CD4-positive, alpha-beta memory T cell (primary cell): ENCODE results near the gene GFRA3. TPM values are rescaled to one million over a fixed set of nuclear protein-coding genes. Genes with fewer than 3 reads are reported as not detected.

Experiments
- CTCF ChIA-PET: fragments of 350-600 bp; sonication (Branson Sonifier 250); formaldehyde crosslinking; loops from one replicate; lab custom pipeline; 2021; ENCODE audit warnings: inconsistent platforms; ENCODE audit not compliant: partially characterized antibody; lab: Charles Lee
- POLR2A ChIA-PET: fragments of 350-600 bp; sonication (Branson Sonifier 250); formaldehyde crosslinking; loops from one replicate; lab custom pipeline; 2021; ENCODE audit not compliant: partially characterized antibody; lab: Charles Lee
- DNase-seq, 5 donors: peaks; one replicate each; pipeline versions ENCODE4 v3.0.0 to v3.0.0-alpha.2; 2020 to 2022; ENCODE audit warnings: mixed read lengths in 1 of 5
- H3K27ac ChIP-seq: one replicate; pipeline ENCODE4 v1.7.0; 2013; ENCODE audit warnings: low read depth, low read length
- H3K27me3 ChIP-seq: 2 replicates; pipeline ENCODE4 v1.7.0; 2013; ENCODE audit warnings: mild to moderate bottlenecking, low read length, moderate library complexity; ENCODE audit not compliant: insufficient read depth
- H3K36me3 ChIP-seq: 2 replicates; pipeline ENCODE4 v1.7.0; 2013; ENCODE audit warnings: mild to moderate bottlenecking, low read length, moderate library complexity; ENCODE audit not compliant: insufficient read depth
- H3K4me1 ChIP-seq: 2 replicates; pipeline ENCODE4 v1.7.0; 2013; ENCODE audit warnings: mild to moderate bottlenecking, low read length, moderate library complexity; ENCODE audit not compliant: insufficient read depth
- H3K4me3 ChIP-seq, 2 donors: one replicate each; pipeline ENCODE4 v1.7.0; 2013; ENCODE audit warnings: low read length in 2 of 2, mild to moderate bottlenecking in 1 of 2
- H3K9me3 ChIP-seq, 2 donors: one replicate each; pipeline ENCODE4 v1.7.0; 2013; ENCODE audit warnings: low read length in 2 of 2, control low read depth in 1 of 2; ENCODE audit not compliant: control insufficient read depth in 1 of 2
- H3K27ac Mint-ChIP-seq, 7 donors: one replicate each; pipeline ENCODE4 v1.8.0; 2020 to 2021; ENCODE audit warnings: mixed read lengths in 7 of 7, mild to moderate bottlenecking in 6 of 7, inconsistent platforms in 3 of 7, moderate library complexity in 3 of 7
- H3K27me3 Mint-ChIP-seq, 2 donors: one replicate each; pipeline ENCODE4 v1.8.0; 2020 to 2021; ENCODE audit warnings: mixed read lengths in 2 of 2
- H3K36me3 Mint-ChIP-seq, 2 donors: one replicate each; pipeline ENCODE4 v1.8.0; 2020 to 2021; ENCODE audit warnings: mixed read lengths in 2 of 2, inconsistent platforms in 1 of 2, mild to moderate bottlenecking in 1 of 2
- H3K4me1 Mint-ChIP-seq, 4 donors: one replicate each; pipeline ENCODE4 v1.8.0; 2020 to 2021; ENCODE audit warnings: mixed read lengths in 4 of 4, mild to moderate bottlenecking in 1 of 4
- H3K4me3 Mint-ChIP-seq, 8 donors: one replicate each; pipeline ENCODE4 v1.8.0; 2020 to 2021; ENCODE audit warnings: mixed read lengths in 8 of 8, mild to moderate bottlenecking in 7 of 8, moderate library complexity in 6 of 8, inconsistent platforms in 3 of 8
- H3K9me3 Mint-ChIP-seq, 8 donors: one replicate each; pipeline ENCODE4 v1.8.0; 2020 to 2021; ENCODE audit warnings: mixed read lengths in 8 of 8, mild to moderate bottlenecking in 5 of 8, inconsistent platforms in 3 of 8, moderate library complexity in 1 of 8
- intact Hi-C: fragments of 100-400 bp; cut with micrococcal nuclease; formaldehyde crosslinking; loops from one replicate; pipeline ENCODE4 v1.15.1; 2023
- polyA plus RNA-seq, 2 donors: library from polyadenylated mRNA; unstranded; fragments of 300-500 nt; fragmentation: Illumina TruSeq; gene quantifications; one replicate each; pipeline ENCODE4 v1.2.3, GENCODE V29; 2021
- total RNA-seq, 2 experiments: library from RNA; stranded (reverse); gene quantifications; one replicate each; pipeline ENCODE4 v1.2.3, GENCODE V29; 2021

The GFRA3 gene
- total and polyA plus RNA-seq, 4 experiments from 2014 or later: not detected

- peak overlapping the region in 1 of 7 donors; percentile 55 for H3K27ac Mint-ChIP-seq
- Histone ChIP-seq H3K4me3 (no peak overlapping the region), H3K27ac (no peak overlapping the region), H3K9me3 (no peaks in the 10 kb centered on the region), H3K4me1 (no peaks in the 10 kb centered on the region), H3K27me3 (no peaks in the 10 kb centered on the region), H3K36me3 (no peaks in the 10 kb centered on the region)
- ChIA-PET CTCF (no interaction called here), POLR2A (no interaction called here)
- DNase-seq: no peak
- H3K4me3 Mint-ChIP-seq: no peak overlapping the region
- H3K27me3 Mint-ChIP-seq: peaks cover 21 to 24% of the 10 kb centered on the region in 2 donors
- no peaks in the 10 kb centered on the region for H3K9me3 Mint-ChIP-seq
- no peaks in the 10 kb centered on the region for H3K4me1 Mint-ChIP-seq
- intact Hi-C loops: loop anchor here (5.0 kb wide), 1 partner anchor 63 kb away; no protein-coding TSS in a partner anchor
- no peaks in the 10 kb centered on the region for H3K36me3 Mint-ChIP-seq
Measured at GRCh38 chr5:138234651-138235050, 39.8 kb downstream of the GFRA3 start.

DNA sequence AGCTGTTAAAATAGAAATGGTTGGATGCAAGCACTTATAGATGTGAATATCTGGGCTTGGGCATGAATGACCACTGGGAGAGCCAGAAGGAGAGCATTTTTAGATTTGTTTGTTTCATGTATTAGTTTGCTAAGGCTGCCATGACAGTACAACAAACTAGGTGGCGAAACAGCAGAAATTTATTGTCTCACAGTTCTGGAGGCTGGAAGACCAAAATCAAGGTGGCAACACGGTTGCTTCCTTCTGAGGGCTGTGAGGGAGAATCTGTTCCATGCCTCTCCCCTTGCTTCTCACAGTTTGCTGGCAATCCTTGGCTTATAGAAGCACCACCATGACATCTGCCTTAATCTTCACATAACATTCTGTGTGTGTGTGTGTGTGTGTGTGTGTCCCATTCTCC lies 41.1 kb downstream of the GFRA3 start:
- no peaks in the 10 kb centered on the region for H3K27me3 ChIP-seq
- Mint-ChIP-seq H3K4me1 (no peaks in the 10 kb centered on the region), H3K27me3 (peaks cover 14 to 18% of the 10 kb centered on the region in 2 donors), H3K36me3 (no peaks in the 10 kb centered on the region), H3K27ac (no peak overlapping the region), H3K4me3 (no peak overlapping the region), H3K9me3 (peaks cover 0 to 2% (median 0%) of the 10 kb centered on the region in 8 donors)
- intact Hi-C loops: loop anchor here (5.0 kb wide), 1 partner anchor 64 kb away; no protein-coding TSS in a partner anchor
- no peaks in the 10 kb centered on the region for H3K9me3 ChIP-seq
- POLR2A ChIA-PET: no interaction called here
- no peak for DNase-seq
- no peak overlapping the region for H3K27ac ChIP-seq
- no peak overlapping the region for H3K4me3 ChIP-seq
- H3K36me3 ChIP-seq: no peaks in the 10 kb centered on the region
- CTCF ChIA-PET: no interaction called here
- no peaks in the 10 kb centered on the region for H3K4me1 ChIP-seq

DNA sequence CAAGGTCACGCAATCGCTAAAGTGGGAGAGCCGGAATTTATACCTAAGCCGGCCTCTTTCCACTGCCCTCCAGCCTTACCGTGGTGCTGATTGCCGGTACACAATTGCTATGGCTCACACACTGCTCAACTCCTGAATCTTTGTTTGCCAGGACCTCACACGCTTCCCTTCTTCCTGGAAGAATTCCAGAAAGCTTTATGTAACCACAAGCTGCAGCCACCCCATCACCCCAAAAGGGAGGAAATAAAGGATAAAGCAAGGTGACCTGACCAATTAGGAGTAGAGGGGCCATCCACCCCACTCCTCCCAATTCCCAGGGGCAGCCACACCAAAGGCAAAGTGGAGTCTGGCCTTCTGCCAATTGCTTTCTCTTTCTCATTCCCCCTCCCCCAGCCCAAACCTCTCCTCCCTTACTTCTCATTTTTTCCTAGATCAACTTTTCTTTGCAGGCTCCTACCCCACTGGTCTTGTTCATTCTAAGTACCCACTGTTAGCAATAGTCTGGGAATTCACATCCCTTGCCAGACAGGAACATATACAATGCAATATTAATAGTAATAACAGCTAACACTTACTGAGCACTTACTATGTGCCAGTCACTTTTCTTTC lies 43.3 kb downstream of the GFRA3 start:
- no peaks in the 10 kb centered on the region for H3K4me1 Mint-ChIP-seq
- CTCF ChIA-PET: interaction anchor here (1.3 to 1.5 kb wide), 2 partner anchors 14 to 15 kb away, joined by 3 read pairs; no protein-coding TSS in a partner anchor

GRCh38 chr5:138230261-138230660 lies 44.2 kb downstream of the GFRA3 start:
- H3K4me3 Mint-ChIP-seq: no peak overlapping the region
- Histone ChIP-seq H3K27ac (no peak overlapping the region), H3K36me3 (no peaks in the 10 kb centered on the region), H3K4me3 (no peak overlapping the region), H3K27me3 (no peaks in the 10 kb centered on the region), H3K4me1 (no peaks in the 10 kb centered on the region), H3K9me3 (peaks cover 0 to 4% of the 10 kb centered on the region in 2 donors)
- no peak for DNase-seq
- H3K27me3 Mint-ChIP-seq: peaks cover 9 to 11% of the 10 kb centered on the region in 2 donors
- CTCF ChIA-PET: interaction anchor here (1.3 kb wide), 1 partner anchor 13 kb away, joined by 3 read pairs; no protein-coding TSS in a partner anchor
- intact Hi-C loops: loop anchor here (5.0 kb wide), 1 partner anchor 67 kb away; no protein-coding TSS in a partner anchor
- peaks cover 0 to 13% (median 7%) of the 10 kb centered on the region in 8 donors for H3K9me3 Mint-ChIP-seq
- no peaks in the 10 kb centered on the region for H3K4me1 Mint-ChIP-seq
- no peaks in the 10 kb centered on the region for H3K36me3 Mint-ChIP-seq
- POLR2A ChIA-PET: interaction anchor here (0.7 kb wide), 1 partner anchor 358 kb away, joined by 3 read pairs; no protein-coding TSS in a partner anchor
- H3K27ac Mint-ChIP-seq: no peak overlapping the region

More for the DNA sequence above, 43.3 kb downstream of the GFRA3 start:
- H3K4me3 Mint-ChIP-seq: no peak overlapping the region
- POLR2A ChIA-PET: no interaction called here
- H3K27me3 Mint-ChIP-seq: peaks cover 7 to 13% of the 10 kb centered on the region in 2 donors
- H3K36me3 Mint-ChIP-seq: no peaks in the 10 kb centered on the region
- H3K27ac Mint-ChIP-seq: no peak overlapping the region
- Histone ChIP-seq H3K9me3 (peaks cover 0 to 2% of the 10 kb centered on the region in 2 donors), H3K4me1 (no peaks in the 10 kb centered on the region), H3K36me3 (no peaks in the 10 kb centered on the region), H3K27me3 (no peaks in the 10 kb centered on the region), H3K4me3 (no peak overlapping the region), H3K27ac (no peak overlapping the region)
- peaks cover 0 to 7% (median 3%) of the 10 kb centered on the region in 8 donors for H3K9me3 Mint-ChIP-seq
- no peak for DNase-seq
- intact Hi-C loops: loop anchor here (5.0 kb wide), 1 partner anchor 66 kb away; no protein-coding TSS in a partner anchor

DNA sequence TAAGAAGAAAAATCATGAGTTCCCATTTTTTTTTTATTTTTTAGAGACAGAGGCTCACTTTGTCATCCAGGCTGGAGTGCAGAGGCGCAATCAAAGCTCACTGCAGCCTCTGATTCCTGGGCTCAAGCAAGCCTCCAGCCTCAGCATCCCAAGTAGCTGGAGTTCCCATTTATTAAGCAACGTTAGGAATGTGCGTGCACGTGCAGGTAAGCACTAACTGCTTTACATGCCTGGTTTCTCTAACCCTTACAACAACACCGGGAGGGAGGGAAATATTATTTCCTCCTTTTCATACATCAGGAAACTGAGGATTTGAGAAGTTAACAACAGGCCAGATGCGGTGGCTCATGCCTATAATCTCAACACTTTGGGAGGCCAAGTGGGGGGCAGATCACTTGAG lies 45.0 kb downstream of the GFRA3 start:
- Histone ChIP-seq H3K4me1 (no peaks in the 10 kb centered on the region), H3K27ac (no peak overlapping the region), H3K9me3 (peaks cover 0 to 4% of the 10 kb centered on the region in 2 donors), H3K36me3 (no peaks in the 10 kb centered on the region), H3K27me3 (no peaks in the 10 kb centered on the region), H3K4me3 (no peak overlapping the region)
- Mint-ChIP-seq H3K27me3 (peaks cover 7% of the 10 kb centered on the region in 2 donors), H3K4me3 (no peak overlapping the region), H3K9me3 (peaks cover 0 to 13% (median 7%) of the 10 kb centered on the region in 8 donors), H3K27ac (no peak overlapping the region), H3K36me3 (no peaks in the 10 kb centered on the region), H3K4me1 (no peaks in the 10 kb centered on the region)
- intact Hi-C loops: no loop called here
- ChIA-PET CTCF (interaction anchor here (1.2 kb wide), 1 partner anchor 159 kb away, joined by 3 read pairs; no protein-coding TSS in a partner anchor), POLR2A (no interaction called here)
- DNase-seq: no peak

GRCh38 chr5:138226910-138227309 lies 47.5 kb downstream of the GFRA3 start:
- no peaks in the 10 kb centered on the region for H3K36me3 ChIP-seq
- Mint-ChIP-seq H3K36me3 (no peaks in the 10 kb centered on the region), H3K27ac (no peak overlapping the region), H3K4me3 (no peak overlapping the region), H3K4me1 (no peaks in the 10 kb centered on the region), H3K27me3 (peaks cover 5 to 16% of the 10 kb centered on the region in 2 donors), H3K9me3 (peaks cover 0 to 13% (median 7%) of the 10 kb centered on the region in 8 donors)
- intact Hi-C loops: no loop called here
- ChIA-PET POLR2A (no interaction called here), CTCF (no interaction called here)
- H3K9me3 ChIP-seq: peaks cover 0 to 4% of the 10 kb centered on the region in 2 donors
- no peak overlapping the region for H3K4me3 ChIP-seq
- H3K27me3 ChIP-seq: no peaks in the 10 kb centered on the region
- no peaks in the 10 kb centered on the region for H3K4me1 ChIP-seq
- no peak for DNase-seq
- H3K27ac ChIP-seq: no peak overlapping the region

DNA sequence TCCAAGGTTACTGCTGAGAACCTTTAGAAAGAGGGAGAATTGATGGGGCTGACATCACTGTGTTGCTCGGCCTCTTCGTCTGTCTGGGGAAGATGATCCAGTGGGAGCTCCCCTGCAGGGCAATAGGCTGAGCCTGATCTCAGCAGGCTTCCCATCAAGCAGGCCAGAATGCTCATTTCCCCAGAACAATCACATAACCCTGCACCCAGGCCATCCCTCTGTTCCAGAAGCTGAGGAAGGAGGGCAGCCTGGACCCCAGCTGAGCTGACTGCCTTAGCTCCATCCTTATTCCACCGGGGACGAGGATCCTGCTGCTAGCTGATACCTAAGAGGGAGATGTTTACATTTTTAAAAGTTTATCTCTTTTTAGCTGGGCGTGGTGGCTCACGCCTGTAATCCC lies 49.7 kb downstream of the GFRA3 start:
- H3K9me3 Mint-ChIP-seq: peaks cover 0 to 13% (median 7%) of the 10 kb centered on the region in 8 donors
- peaks cover 0 to 4% of the 10 kb centered on the region in 2 donors for H3K9me3 ChIP-seq
- H3K4me3 Mint-ChIP-seq: no peak overlapping the region
- H3K27ac Mint-ChIP-seq: no peak overlapping the region
- no peaks in the 10 kb centered on the region for H3K36me3 Mint-ChIP-seq
- H3K27me3 Mint-ChIP-seq: peaks cover 2 to 15% of the 10 kb centered on the region in 2 donors
- H3K4me1 ChIP-seq: no peaks in the 10 kb centered on the region
- ChIA-PET CTCF (no interaction called here), POLR2A (no interaction called here)
- intact Hi-C loops: no loop called here
- H3K4me1 Mint-ChIP-seq: no peaks in the 10 kb centered on the region
- H3K4me3 ChIP-seq: no peak overlapping the region
- no peak overlapping the region for H3K27ac ChIP-seq
- no peaks in the 10 kb centered on the region for H3K36me3 ChIP-seq
- no peaks in the 10 kb centered on the region for H3K27me3 ChIP-seq
- DNase-seq: no peak
